Measurements from ENCODE around the gene ITM2C. TPM values are rescaled to one million over a fixed set of nuclear protein-coding genes. Genes with fewer than 3 reads are reported as not detected.
A peak's percentile ranks its signal among the peaks of the same experiment; 100 is the strongest.

Gene ITM2C
- total and polyA plus RNA-seq, 9 of the 15 experiments (the other 6 are each of a cell fraction or from before 2014, with no cell fraction given), result 0.49 to 58.8 (median 21.5) TPM

- TF ChIP-seq CTCFL (IDR thresholded peaks at IDR 0.05; ENCODE audit: borderline replicate concordance, insufficient read depth, low read depth, low read length, poor library complexity, severe bottlenecking), result peak; percentile 63
- no peak for TF ChIP-seq SMARCE1 (IDR thresholded peaks at IDR 0.05)
- TF ChIP-seq ZC3H8 (IDR thresholded peaks at IDR 0.05), result no peak
- peak; percentile 55 for TF ChIP-seq ZFX (CRISPR knock-in tag; IDR thresholded peaks at IDR 0.05)
- TF ChIP-seq ZBTB7A (IDR thresholded peaks at IDR 0.05; ENCODE audit: borderline replicate concordance, control insufficient read depth, low read depth, low read length), result peak; percentile 39; the same call in 1 of the 2 replicates
- TF ChIP-seq PYGO2 (tag; IDR thresholded peaks at IDR 0.05), result no peak
- TF ChIP-seq PHF8 (IDR thresholded peaks at IDR 0.05; ENCODE audit: borderline replicate concordance, low read length), result peak; percentile 79; the same call in 1 of the 2 replicates
- no peak for TF ChIP-seq HDAC3 (IDR thresholded peaks at IDR 0.05; ENCODE audit: borderline replicate concordance, partially characterized antibody)
- no peak for TF ChIP-seq NR1H2 (CRISPR knock-in tag; IDR thresholded peaks at IDR 0.05)
- TF ChIP-seq KAT2B (IDR thresholded peaks at IDR 0.05; ENCODE audit: low read depth, low read length), result no peak
- peak; percentile 34 for TF ChIP-seq MEIS2 (IDR thresholded peaks at IDR 0.05; ENCODE audit: partially characterized antibody)
- TF ChIP-seq PHF20 (IDR thresholded peaks at IDR 0.05; ENCODE audit: partially characterized antibody), result no peak
- TF ChIP-seq ZNF280A (IDR thresholded peaks at IDR 0.05; ENCODE audit: low read depth, partially characterized antibody), result no peak
- no peak for TF ChIP-seq ZNF140 (CRISPR knock-in tag; IDR thresholded peaks at IDR 0.05)
- TF ChIP-seq ETV1 (tag; conservative IDR thresholded peaks at IDR 0.05; ENCODE audit: low read depth), result peak; percentile 51
- no peak for TF ChIP-seq ZNF57 (CRISPR knock-in tag; IDR thresholded peaks at IDR 0.05)
- TF ChIP-seq CC2D1A (IDR thresholded peaks at IDR 0.05), result no peak
- TF ChIP-seq MCM2 (IDR thresholded peaks at IDR 0.05; ENCODE audit: low read depth), result no peak
- no peak for TF ChIP-seq ATF2 (CRISPR knock-in tag; IDR thresholded peaks at IDR 0.05)
- no peak for TF ChIP-seq ZNF274 (IDR thresholded peaks at IDR 0.05; ENCODE audit: borderline replicate concordance, low read depth, low read length)
- no peak for TF ChIP-seq HNRNPL (IDR thresholded peaks at IDR 0.05; ENCODE audit: low read depth, low read length)
- no peak for TF ChIP-seq KLF16 (IDR thresholded peaks at IDR 0.05)
- no peak for TF ChIP-seq ZNF165 (CRISPR knock-in tag; IDR thresholded peaks at IDR 0.05; ENCODE audit: borderline replicate concordance)
- TF ChIP-seq CHD2 (IDR thresholded peaks at IDR 0.05; ENCODE audit: low read depth, low read length), result no peak
Measured at GRCh38 chr2:230864605-230865306, at the start of gene ITM2C (continued).
